Activated T-helper 1 cell treated with Interleukin-2 at 50 U/mL for 16 hours (primary cell): ENCODE results near the gene COG5.
A peak's percentile ranks its signal among the peaks of the same experiment; 100 is the strongest.

Source experiments
- DNase-seq: peaks from one replicate; pipeline ENCODE4 v3.0.0-alpha.2; 2020; ENCODE audit warnings: low read depth

The COG5 gene

GRCh38 chr7:107180378-107180777 lies 383.3 kb downstream of the COG5 start:
- DNase-seq: peak; percentile 16

- DNase-seq: no peak
Measured at GRCh38 chr7:107179326-107180164, 384.2 kb downstream of the COG5 start.

- DNase-seq: no peak
Measured at GRCh38 chr7:107173691-107174406, 389.9 kb downstream of the COG5 start.

DNA sequence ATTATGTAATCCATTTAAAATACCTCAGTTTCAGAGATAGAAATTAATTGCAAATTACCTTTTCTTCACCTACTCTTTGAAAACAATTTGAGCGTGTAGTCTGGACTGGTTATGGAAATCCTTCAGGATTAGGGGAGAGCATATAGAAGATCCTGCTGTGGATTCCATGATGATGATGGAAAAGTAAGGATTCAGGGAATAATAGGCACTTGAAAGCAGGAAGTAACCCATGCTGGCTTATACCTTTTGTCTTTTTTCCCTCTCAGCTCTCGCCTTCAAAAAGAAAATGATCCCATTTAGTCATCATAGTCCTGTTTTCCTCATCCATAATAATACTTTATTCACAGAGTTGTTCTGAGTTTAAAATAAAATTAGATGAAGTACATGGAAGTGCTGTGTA lies 390.5 kb downstream of the COG5 start:
- no peak for DNase-seq

DNA sequence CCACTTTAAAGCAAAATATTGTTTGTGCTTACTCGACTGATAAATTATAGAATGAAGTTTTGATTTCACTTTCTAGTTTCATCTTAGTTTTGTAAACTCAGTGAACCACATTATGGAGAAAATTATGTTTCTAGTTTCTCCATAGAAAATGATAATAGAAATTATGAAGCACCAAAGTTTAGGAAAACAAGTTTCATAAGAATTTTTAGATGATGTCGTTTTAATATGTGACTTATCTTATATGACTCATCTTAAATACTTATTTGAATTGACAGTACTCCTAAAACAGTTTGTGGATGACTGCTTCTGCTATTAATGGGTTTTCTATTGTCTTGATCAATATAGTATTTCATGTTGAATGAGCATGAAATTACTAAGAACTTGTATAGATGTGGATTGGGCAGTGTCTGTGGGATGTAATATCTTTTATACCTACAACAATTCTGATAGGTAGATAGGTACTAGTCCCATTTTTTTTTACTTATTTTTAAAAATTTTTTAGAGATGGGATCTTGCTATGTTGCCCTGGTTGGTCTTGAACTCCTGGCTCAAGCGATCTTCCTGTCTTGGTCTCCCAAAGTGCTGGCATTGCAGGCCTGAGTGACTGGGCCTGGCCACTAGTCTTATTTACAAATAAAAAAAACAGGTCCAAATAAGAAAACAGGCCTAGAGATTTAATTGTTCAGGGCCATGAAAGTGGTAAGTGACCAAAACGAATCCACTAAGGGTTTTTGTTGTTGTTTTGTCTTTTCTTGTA lies 391.3 kb downstream of the COG5 start:
- no peak for DNase-seq

GRCh38 chr7:107171496-107171895 lies 392.2 kb downstream of the COG5 start:
- no peak for DNase-seq

GRCh38 chr7:107170051-107170915 lies 393.4 kb downstream of the COG5 start:
- no peak for DNase-seq

- peak; percentile 75 for DNase-seq
Measured at GRCh38 chr7:107169120-107170050, 394.3 kb downstream of the COG5 start.

GRCh38 chr7:107168233-107169119 lies 395.2 kb downstream of the COG5 start, which contains the start of gene HBP1:
Gene HBP1 (plus strand): TSS chr7:107169003. CDS start chr7:107179894, 10,891 bp downstream.
- peak; percentile 96 for DNase-seq

- no peak for DNase-seq
Measured at GRCh38 chr7:107167483-107168232, 396.1 kb downstream of the COG5 start.

DNA sequence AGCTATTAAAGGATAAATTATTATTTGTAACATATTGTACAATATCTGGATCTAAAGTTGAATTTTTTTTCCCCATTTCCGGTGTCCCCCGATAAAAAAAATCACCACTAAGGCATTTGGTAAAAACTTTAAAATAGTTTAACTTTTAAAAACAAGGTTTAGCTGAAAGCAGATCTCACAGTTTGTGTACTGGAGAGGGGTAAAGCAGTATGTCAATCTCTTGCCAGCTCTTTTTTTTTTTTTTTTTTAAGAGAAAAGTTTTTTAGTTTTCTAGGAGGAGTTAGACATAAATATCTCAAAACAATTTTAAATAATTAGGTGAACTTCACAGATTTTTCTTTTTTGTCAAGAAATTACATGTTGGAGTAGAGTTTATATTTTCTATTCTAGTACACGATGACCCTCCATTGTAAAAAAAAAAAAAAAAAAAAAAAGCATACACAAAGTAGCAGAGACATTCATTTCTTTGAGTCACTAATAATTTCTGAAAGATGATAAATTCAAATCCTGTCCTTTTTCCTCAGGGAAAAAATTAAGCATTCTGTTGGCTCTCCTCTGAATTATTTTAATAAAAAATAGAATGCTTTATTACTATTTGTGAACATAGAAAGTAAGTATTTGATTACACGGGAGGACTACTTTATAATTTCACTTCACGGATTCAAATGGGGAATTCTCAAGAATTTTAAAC lies 396.8 kb downstream of the COG5 start:
- no peak for DNase-seq

DNA sequence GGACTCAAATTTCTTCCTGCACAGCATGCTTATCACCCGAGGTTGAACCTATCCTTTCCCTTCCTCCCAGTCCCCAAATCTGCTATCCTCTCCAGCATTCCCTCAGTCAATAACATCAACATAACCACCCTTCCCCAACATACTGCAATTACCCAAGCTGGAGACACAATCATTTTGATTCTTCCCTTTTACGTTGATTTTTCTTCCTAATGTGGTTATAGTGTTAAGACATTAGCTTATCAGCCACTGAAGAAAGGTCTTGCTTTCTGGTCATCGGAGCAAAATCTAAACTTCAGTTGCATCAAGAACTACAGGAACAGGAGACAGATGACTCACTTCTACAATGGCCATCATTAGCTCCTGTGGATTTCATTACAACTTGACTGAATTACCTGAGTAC lies 398.4 kb downstream of the COG5 start:
- no peak for DNase-seq

- no peak for DNase-seq
Measured at GRCh38 chr7:107164092-107164491, 399.6 kb downstream of the COG5 start.

GRCh38 chr7:107162475-107162874 lies 401.2 kb downstream of the COG5 start:
- DNase-seq: no peak

DNA sequence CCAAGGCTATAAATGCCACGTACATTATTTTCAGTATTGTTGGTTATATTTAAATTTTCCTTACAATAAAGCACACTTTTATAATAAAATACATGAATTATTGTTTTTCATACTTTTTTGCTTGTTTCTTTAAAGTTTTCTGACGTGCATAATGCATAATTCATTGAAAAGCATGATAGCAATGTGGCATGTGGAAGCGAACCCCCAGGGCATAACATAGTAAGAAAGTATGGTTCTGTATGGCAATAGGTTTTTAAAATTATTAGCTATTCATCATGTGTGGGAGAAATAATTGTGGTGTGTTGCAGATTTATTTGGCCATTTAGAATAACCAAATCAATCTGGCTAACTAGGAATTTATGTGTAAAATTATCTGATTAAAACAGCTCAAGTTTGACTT lies 402.3 kb downstream of the COG5 start:
- no peak for DNase-seq

- DNase-seq: no peak
Measured at GRCh38 chr7:107160389-107160788, 403.3 kb downstream of the COG5 start.

GRCh38 chr7:107158028-107158427 lies 405.7 kb downstream of the COG5 start:
- no peak for DNase-seq

DNA sequence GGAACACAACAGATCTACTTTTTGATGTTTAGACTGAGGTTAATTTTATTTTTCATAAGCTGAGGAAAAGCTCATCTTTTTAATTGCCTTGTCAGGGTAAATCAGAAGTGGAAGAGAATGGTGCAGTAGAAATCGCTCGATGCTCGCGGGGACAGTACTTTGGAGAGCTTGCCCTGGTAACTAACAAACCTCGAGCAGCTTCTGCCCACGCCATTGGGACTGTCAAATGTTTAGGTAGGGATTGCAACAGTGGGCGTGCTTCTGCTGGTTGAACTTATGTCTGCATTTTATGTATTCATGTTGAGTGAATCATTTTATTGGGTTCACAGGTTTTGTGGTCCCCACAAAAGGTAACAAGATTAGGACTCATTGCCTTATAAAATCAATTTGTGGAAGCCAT lies 406.6 kb downstream of the COG5 start:
- DNase-seq: no peak
